Body of pancreas (tissue), 4 donors: Measurements from ENCODE around the gene CDCA3.

Source experiments
- POLR2A ChIP-seq, 3 donors: fragments of 450-650 bp; IDR thresholded peaks; one replicate each; pipeline ENCODE4 v1.6.1; 2016; ENCODE audit warnings: antibody characterized with exemption in 3 of 3, mild to moderate bottlenecking in 2 of 3
- TF ChIP-seq, protein P1 (sequence below), 7 experiments: fragments of 450-650 bp in 4 of 7; fragments of 200-600 bp in 3 of 7; sonication (generic) in 3 of 7; IDR thresholded peaks; one replicate each; pipeline ENCODE4 v1.5.1; 2016 to 2019; ENCODE audit warnings: antibody characterized with exemption in 7 of 7

DNA sequence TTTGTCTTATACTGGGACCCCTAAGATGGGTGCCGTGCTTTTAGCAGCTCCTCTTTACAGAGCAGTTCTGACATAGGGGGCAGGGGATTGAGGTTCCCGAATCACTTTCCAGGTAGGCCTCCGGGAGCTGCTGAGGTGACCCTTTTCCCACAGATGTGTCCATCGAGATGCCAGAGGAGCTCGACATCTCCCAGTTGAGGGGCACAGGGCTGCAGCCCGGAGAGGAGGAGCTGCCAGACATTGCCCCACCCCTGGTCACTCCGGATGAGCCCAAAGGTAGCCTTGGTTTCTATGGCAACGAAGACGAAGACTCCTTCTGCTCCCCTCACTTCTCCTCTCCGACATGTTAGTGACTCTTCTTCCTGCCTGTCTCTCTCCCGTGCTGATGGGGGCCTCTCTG lies 11.9 kb upstream of the CDCA3 start:
- TF ChIP-seq, protein P1, sequence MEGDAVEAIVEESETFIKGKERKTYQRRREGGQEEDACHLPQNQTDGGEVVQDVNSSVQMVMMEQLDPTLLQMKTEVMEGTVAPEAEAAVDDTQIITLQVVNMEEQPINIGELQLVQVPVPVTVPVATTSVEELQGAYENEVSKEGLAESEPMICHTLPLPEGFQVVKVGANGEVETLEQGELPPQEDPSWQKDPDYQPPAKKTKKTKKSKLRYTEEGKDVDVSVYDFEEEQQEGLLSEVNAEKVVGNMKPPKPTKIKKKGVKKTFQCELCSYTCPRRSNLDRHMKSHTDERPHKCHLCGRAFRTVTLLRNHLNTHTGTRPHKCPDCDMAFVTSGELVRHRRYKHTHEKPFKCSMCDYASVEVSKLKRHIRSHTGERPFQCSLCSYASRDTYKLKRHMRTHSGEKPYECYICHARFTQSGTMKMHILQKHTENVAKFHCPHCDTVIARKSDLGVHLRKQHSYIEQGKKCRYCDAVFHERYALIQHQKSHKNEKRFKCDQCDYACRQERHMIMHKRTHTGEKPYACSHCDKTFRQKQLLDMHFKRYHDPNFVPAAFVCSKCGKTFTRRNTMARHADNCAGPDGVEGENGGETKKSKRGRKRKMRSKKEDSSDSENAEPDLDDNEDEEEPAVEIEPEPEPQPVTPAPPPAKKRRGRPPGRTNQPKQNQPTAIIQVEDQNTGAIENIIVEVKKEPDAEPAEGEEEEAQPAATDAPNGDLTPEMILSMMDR (IDR thresholded peaks at IDR 0.05), result no peak
- no peak for TF ChIP-seq POLR2A (IDR thresholded peaks at IDR 0.05)
